ENCODE measurements around the gene RNPEPL1.

Gene RNPEPL1

GRCh38 chr2:240563951-240564560 lies 4.2 kb upstream of the RNPEPL1 start:
- Histone ChIP-seq H3K27me3 (no peaks in the 10 kb centered on the region), H3K4me1 (peaks cover 69% of the 10 kb centered on the region), H3K4me3 (no peak overlapping the region; the same call in 1 of the 2 replicates), H4K20me1 (peaks cover 7% of the 10 kb centered on the region), H3K4me2 (peak overlapping the region; percentile 99), H3K9me3 (no peaks in the 10 kb centered on the region), H3K36me3 (peaks cover 18% of the 10 kb centered on the region), H3K9ac (peak overlapping the region; percentile 84; the same call in 1 of the 2 replicates), H3K27ac (peak overlapping the region; percentile 94)
- no peak for TF ChIP-seq Cebpa-rat (IDR thresholded peaks at IDR 0.05)

- peak overlapping the region; percentile 84 for H3K9ac ChIP-seq
- H3K36me3 ChIP-seq, result peaks cover 13% of the 10 kb centered on the region; the same call in 1 of the 2 replicates
- peaks cover 69% of the 10 kb centered on the region for H3K4me1 ChIP-seq
- H3K27ac ChIP-seq, result peak overlapping the region; percentile 94
- no peaks in the 10 kb centered on the region for H3K27me3 ChIP-seq
- H3K9me3 ChIP-seq, result no peaks in the 10 kb centered on the region
- peaks cover 8% of the 10 kb centered on the region for H4K20me1 ChIP-seq
- peak overlapping the region; percentile 65 for H3K4me3 ChIP-seq
- peak overlapping the region; percentile 99 for H3K4me2 ChIP-seq
- TF ChIP-seq Cebpa-rat (IDR thresholded peaks at IDR 0.05), result no peak
Measured at GRCh38 chr2:240564561-240565332, 3.5 kb upstream of the RNPEPL1 start.

- peak overlapping the region; percentile 94 for H3K27ac ChIP-seq
- no peaks in the 10 kb centered on the region for H3K27me3 ChIP-seq
- H3K9ac ChIP-seq, result peak overlapping the region; percentile 84
- peaks cover 75% of the 10 kb centered on the region for H3K4me1 ChIP-seq
- no peaks in the 10 kb centered on the region for H3K9me3 ChIP-seq
- peaks cover 17% of the 10 kb centered on the region for H4K20me1 ChIP-seq
- H3K4me2 ChIP-seq, result peak overlapping the region; percentile 99
- peak overlapping the region; percentile 65 for H3K4me3 ChIP-seq
- no peak for TF ChIP-seq Cebpa-rat (IDR thresholded peaks at IDR 0.05)
- peaks cover 19% of the 10 kb centered on the region; the same call in 1 of the 2 replicates for H3K36me3 ChIP-seq
Measured at GRCh38 chr2:240565333-240566202, 2.7 kb upstream of the RNPEPL1 start.

- peaks cover 84% of the 10 kb centered on the region for H3K4me1 ChIP-seq
- H4K20me1 ChIP-seq, result peaks cover 26% of the 10 kb centered on the region
- peak overlapping the region; percentile 86 for H3K4me3 ChIP-seq
- H3K27me3 ChIP-seq, result no peaks in the 10 kb centered on the region
- peak overlapping the region; percentile 89 for H3K9ac ChIP-seq
- H3K9me3 ChIP-seq, result no peaks in the 10 kb centered on the region
- H3K27ac ChIP-seq, result peak overlapping the region; percentile 96
- H3K4me2 ChIP-seq, result peak overlapping the region; percentile 99
- H3K36me3 ChIP-seq, result peaks cover 20% of the 10 kb centered on the region
- TF ChIP-seq Cebpa-rat (IDR thresholded peaks at IDR 0.05), result no peak
Measured at GRCh38 chr2:240566203-240567136, 1.8 kb upstream of the RNPEPL1 start.

GRCh38 chr2:240567137-240567871 lies 980 bp upstream of the RNPEPL1 start:
- Histone ChIP-seq H3K36me3 (peaks cover 28% of the 10 kb centered on the region), H3K9me3 (no peaks in the 10 kb centered on the region), H3K27me3 (no peaks in the 10 kb centered on the region), H3K4me1 (peaks cover 82% of the 10 kb centered on the region), H3K9ac (peak overlapping the region; percentile 89), H3K4me2 (peak overlapping the region; percentile 99), H3K27ac (peak overlapping the region; percentile 96), H4K20me1 (peaks cover 34% of the 10 kb centered on the region), H3K4me3 (peak overlapping the region; percentile 86)
- TF ChIP-seq Cebpa-rat (IDR thresholded peaks at IDR 0.05), result no peak

GRCh38 chr2:240568678-240569522 lies 616 bp downstream of the RNPEPL1 start:
- H3K36me3 ChIP-seq, result peaks cover 31% of the 10 kb centered on the region
- H3K4me1 ChIP-seq, result peaks cover 66% of the 10 kb centered on the region
- H3K27ac ChIP-seq, result peak overlapping the region; percentile 96
- peaks cover 50% of the 10 kb centered on the region for H4K20me1 ChIP-seq
- peak overlapping the region; percentile 99 for H3K4me2 ChIP-seq
- peak overlapping the region; percentile 86 for H3K4me3 ChIP-seq
- H3K27me3 ChIP-seq, result no peaks in the 10 kb centered on the region
- TF ChIP-seq Cebpa-rat (IDR thresholded peaks at IDR 0.05), result no peak
- H3K9me3 ChIP-seq, result no peaks in the 10 kb centered on the region
- H3K9ac ChIP-seq, result peak overlapping the region; percentile 89

GRCh38 chr2:240569523-240569997 lies 1.3 kb downstream of the RNPEPL1 start:
- TF ChIP-seq Cebpa-rat (IDR thresholded peaks at IDR 0.05), result no peak
- peak overlapping the region; percentile 96 for H3K27ac ChIP-seq
- H3K4me2 ChIP-seq, result peak overlapping the region; percentile 99
- peaks cover 38% of the 10 kb centered on the region for H3K36me3 ChIP-seq
- no peaks in the 10 kb centered on the region for H3K27me3 ChIP-seq
- H3K4me1 ChIP-seq, result peaks cover 59% of the 10 kb centered on the region
- H3K9me3 ChIP-seq, result no peaks in the 10 kb centered on the region
- H3K9ac ChIP-seq, result peak overlapping the region; percentile 89
- H4K20me1 ChIP-seq, result peaks cover 56% of the 10 kb centered on the region
- H3K4me3 ChIP-seq, result peak overlapping the region; percentile 86
